Astrocyte of the cerebellum (primary cell): ENCODE data around the gene DEDD.
"Not testable (repeated sequence)": the region's sequence is repeated elsewhere in the genome, so short reads cannot be mapped to it uniquely, and the experiment has no call there.

Experiments used
- DNase-seq: peaks from one replicate; pipeline ENCODE4 v3.0.0-alpha.2; 2011; ENCODE audit warnings: low read depth
- H3K4me3 ChIP-seq: 2 replicates; pipeline ENCODE4 v1.5.1; 2011; ENCODE audit warnings: mild to moderate bottlenecking, low read depth, low read length, moderate library complexity
- in situ Hi-C: cut with HindIII; loops from 2 replicates; pipeline ENCODE4 v1.10.0; 2017; ENCODE audit warnings: low sequenced_read_pairs
- TF ChIP-seq, protein P1 (sequence below): IDR thresholded peaks from 2 replicates; pipeline ENCODE4 v1.5.1; 2012; ENCODE audit warnings: low read length, low read depth, moderate library complexity, mild to moderate bottlenecking; ENCODE audit errors: missing control alignments

Gene DEDD

DNA sequence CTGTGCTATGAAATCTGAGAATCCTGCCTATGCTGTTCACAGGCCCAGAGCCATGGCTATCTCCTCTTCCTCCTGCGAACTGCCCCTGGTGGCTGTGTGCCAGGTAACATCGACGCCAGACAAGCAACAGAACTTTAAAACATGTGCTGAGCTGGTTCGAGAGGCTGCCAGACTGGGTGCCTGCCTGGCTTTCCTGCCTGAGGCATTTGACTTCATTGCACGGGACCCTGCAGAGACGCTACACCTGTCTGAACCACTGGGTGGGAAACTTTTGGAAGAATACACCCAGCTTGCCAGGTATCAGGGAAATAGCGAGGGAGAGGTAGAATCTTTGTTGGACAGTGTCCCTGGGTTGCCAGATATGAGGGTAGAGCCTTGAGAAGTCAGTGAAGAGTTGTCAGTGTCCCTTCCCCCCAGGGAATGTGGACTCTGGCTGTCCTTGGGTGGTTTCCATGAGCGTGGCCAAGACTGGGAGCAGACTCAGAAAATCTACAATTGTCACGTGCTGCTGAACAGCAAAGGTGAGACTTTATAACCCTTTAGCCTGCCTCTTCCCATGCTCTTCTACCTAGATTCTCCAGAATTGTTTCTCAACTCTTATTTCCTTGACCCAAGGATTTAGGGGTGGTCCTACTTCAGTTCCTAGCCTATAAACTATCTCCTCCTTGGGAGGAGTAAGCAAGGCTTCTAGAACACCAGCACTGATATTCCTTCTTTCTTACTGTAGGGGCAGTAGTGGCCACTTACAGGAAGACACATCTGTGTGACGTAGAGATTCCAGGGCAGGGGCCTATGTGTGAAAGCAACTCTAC is 13.2 kb downstream of the DEDD start:
- TF ChIP-seq, protein P1, sequence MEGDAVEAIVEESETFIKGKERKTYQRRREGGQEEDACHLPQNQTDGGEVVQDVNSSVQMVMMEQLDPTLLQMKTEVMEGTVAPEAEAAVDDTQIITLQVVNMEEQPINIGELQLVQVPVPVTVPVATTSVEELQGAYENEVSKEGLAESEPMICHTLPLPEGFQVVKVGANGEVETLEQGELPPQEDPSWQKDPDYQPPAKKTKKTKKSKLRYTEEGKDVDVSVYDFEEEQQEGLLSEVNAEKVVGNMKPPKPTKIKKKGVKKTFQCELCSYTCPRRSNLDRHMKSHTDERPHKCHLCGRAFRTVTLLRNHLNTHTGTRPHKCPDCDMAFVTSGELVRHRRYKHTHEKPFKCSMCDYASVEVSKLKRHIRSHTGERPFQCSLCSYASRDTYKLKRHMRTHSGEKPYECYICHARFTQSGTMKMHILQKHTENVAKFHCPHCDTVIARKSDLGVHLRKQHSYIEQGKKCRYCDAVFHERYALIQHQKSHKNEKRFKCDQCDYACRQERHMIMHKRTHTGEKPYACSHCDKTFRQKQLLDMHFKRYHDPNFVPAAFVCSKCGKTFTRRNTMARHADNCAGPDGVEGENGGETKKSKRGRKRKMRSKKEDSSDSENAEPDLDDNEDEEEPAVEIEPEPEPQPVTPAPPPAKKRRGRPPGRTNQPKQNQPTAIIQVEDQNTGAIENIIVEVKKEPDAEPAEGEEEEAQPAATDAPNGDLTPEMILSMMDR, result peak; percentile 58
- DNase-seq, result peak; percentile 28
- peak overlapping the region; percentile 99 for H3K4me3 ChIP-seq
- in situ Hi-C loops, result no loop called here

DNA sequence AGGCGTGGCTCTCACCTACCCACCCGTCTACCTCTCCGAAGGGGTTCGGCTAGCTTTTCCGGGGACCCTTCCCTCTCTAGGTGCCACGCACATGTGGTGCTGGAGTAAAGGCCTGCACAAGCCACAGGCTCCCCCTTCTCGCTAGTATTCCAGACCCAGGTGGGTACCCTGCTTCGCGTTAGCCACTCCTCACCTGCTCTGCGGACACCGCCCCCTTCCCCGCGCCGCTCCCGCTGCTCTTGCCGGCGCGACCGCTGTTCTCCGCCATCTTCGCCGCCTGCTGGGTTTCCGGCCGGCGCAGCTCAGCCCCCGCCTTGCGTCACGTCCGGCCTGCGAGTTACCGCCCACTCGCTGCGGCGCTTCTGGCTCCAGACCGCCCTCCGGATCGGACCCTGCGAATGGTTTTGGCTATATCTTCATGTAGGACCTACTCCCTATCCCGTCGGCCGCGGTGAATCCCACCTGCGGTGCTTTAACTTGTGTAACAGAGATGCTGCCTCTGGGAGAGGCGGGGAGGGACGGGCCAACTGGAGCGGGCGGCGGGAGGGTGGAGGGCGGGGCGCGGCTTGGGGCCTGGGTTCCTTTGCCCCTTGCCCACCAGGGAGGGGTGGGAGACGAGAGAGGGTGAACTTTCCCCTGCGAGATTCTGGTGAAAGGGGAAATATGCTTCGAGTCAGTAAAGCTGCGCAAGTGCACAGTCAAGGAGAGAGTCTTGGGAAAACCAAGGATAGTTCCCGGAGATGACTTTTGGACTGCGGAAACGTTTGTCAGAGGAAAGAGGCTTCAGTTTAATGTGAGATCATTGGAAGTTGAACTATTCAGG is 14.5 kb downstream of the DEDD start, which contains the start of the genes NIT1 and PFDN2:
Gene NIT1, plus strand, starts transcription at position 347 of the 823 bp plus-strand sequence. Its CDS starts 72 bp downstream, at position 419.
Gene PFDN2, minus strand, starts transcription at position 279 of the 823 bp plus-strand sequence. Its CDS starts 11 bp downstream, at position 268.
- DNase-seq, result peak; percentile 66
- TF ChIP-seq, protein P1, result no peak
- peak within 1 kb of the TSS; percentile 99 for H3K4me3 ChIP-seq
- in situ Hi-C loops, result no loop called here

DNA sequence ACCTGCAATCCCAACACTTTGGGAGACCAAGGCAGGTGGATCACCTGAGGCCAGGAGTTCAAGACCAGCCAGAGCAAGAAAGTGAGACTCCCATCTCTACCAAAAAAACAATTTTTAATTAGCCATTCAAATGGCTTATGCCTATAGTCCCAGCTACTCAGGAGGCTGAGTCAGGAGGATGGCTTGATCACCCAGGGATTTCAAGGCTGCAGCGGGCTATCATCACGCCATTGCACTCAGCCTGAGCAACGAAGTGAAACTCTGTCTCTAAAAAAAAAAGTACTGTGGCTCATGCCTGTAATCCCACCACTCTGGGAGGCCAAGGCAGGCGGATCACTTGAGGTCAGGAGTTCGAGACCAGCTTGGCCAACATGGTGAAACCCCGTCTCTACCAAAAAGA is 16.5 kb downstream of the DEDD start:
- DNase-seq, H3K4me3 ChIP-seq, in situ Hi-C loops: not testable (repeated sequence)

DNA sequence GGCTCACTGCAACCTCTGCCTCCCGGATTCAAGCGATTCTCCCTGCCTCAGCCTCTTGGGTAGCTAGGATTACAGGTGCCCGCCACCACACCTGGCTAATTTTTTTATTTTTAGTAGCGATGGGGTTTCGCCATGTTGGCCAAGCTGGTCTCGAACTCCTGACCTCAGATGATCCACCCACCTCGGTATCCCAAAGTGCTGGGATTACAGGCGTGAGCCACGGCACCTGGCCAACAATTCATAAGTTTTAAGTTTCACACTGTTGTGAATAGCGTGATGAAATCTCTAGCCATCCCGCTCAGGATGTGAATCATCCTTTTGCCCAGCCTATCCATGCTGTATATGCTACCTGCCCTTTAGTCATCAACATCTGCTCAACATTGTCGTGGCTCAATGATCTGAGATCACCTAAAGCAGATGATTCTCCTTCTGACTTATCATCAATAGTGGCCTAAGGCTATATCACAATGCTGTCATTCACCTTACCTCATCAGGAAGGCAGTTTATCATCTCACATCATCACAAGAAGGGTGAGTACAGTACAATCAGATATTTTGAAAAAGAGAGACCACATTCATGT is 17.2 kb downstream of the DEDD start:
- TF ChIP-seq, protein P1, result no peak
- in situ Hi-C loops, result no loop called here
- H3K4me3 ChIP-seq, result no peak overlapping the region
- DNase-seq, result peak; percentile 79

DNA sequence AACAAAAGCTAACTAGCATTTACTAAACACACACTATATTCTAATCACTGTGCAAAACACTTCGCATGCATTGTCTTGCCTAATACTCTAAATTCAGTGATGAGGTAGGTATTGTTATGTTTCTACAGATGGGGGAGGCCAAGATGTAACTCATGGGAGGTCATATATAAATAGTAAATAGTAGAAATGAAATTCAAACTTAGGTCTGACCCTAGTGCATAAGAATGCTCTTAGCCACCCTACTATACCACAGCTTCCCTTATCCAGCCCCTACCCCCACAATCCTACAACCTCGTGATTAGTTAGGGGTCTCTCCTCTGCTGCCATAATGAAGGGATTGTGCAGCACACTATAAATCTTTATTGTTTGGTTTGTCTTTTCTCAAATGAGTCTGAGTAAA is 17.9 kb downstream of the DEDD start:
- DNase-seq, result no peak
- in situ Hi-C loops, result no loop called here
- no peak overlapping the region for H3K4me3 ChIP-seq
- TF ChIP-seq, protein P1, result no peak

DNA sequence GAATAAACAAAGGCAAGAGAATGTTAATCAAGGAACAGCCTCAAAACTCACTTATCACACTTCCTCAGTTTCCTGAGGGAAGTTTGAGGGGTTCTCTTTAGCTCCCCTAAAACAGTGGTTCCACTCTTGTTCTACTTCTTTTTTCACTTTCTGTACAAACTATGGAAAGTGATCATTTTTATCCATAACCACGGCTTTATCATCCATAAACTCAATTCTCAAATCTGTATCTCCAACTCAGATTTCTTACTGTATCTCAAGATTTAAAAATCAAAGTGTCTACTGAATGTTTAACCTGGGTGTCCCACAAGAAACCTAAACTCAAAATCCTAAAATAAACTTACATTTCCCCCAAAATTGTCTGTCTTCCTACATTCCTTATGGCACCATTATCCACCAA is 18.6 kb downstream of the DEDD start:
- DNase-seq, result no peak
- no peak overlapping the region for H3K4me3 ChIP-seq
- TF ChIP-seq, protein P1, result no peak
- in situ Hi-C loops, result no loop called here

DNA sequence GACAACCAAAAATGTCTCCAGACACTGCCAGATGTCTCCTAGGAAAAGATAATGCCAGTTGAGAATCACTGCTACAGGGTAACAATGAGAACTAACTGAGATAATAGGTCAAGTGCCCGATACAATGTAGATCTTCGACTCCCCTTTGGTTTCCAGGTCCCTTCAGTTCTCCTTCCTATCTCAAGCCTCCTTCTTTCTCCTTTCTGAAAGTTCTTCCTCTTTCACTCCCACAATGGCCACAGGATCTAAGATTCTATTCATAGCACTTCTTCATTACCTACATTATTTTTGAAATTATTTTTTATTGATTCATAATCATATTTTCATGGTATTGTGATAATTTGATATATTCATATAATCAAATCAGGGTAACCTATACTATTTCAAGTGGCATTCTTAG is 20.9 kb downstream of the DEDD start:
- TF ChIP-seq, protein P1, result no peak
- in situ Hi-C loops, result no loop called here

More for the DNA sequence above, 20.9 kb downstream of the DEDD start:
- no peak for DNase-seq
- no peak overlapping the region for H3K4me3 ChIP-seq
